GM18502 (cell line): Measurements from ENCODE around the gene AJAP1.
"Not testable (repeated sequence)": the region's sequence is repeated elsewhere in the genome, so short reads cannot be mapped to it uniquely, and the experiment has no call there.

Experiments used
- ATAC-seq: cut with Tn5 transposase; IDR thresholded peaks from one replicate; pipeline ENCODE4 v1.9.1; 2021; ENCODE audit warnings: mild to moderate bottlenecking; ENCODE audit not compliant: unreplicated experiment, poor library complexity

AJAP1 gene

DNA sequence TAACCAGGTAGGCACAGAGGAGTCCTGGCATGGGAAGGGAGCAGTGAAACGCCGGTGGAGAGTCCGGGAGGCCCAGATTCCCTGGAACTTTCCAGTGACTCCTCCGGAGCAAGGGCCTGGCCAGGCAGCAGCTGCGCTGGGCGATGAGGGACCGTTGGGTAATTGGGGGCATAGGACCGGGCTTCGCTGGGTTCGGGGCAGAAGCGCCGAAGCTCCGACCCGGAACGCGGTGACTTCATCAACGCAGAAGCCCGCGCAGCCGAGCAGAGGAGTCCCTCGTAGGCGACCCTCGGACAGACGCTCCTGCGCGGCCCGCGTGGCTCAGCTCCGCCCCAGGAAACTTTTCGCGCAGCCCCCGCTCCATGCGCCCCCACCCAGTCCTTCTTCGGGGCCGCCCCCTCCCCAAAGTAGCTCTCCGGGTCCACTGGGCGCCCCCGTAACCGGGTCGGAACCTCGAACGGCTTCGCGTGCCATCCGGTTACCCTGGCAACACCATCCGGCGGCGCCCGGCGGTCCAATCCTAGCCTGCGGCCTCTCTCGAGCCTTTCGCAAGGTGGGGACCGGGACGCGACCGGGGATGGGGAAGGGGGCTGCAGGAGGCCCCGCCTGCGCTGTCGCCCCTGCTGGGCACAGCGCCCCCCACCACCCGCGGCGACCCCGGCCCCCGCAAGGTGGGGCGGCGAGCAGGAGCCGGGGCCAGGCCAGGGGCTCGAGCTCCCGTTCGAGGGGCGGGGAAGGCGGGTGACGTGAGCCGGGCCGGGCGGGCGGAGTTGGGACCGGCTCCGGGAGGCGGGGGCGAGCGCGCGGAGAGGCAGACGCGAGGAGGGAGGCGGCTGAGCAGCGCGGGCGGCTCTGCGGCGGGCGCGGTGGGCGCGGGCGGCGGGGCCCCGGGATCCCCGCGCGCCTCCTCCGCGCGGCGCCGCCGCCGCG, at the start of gene AJAP1:
Gene AJAP1 (plus strand): TSS at position 814 of the 930 bp plus-strand sequence. CDS start 817 bp downstream, outside the sequence.
- ATAC-seq, result no peak

GRCh38 chr1:4605158-4605557, 49.3 kb upstream of the AJAP1 start:
- no peak for ATAC-seq

DNA sequence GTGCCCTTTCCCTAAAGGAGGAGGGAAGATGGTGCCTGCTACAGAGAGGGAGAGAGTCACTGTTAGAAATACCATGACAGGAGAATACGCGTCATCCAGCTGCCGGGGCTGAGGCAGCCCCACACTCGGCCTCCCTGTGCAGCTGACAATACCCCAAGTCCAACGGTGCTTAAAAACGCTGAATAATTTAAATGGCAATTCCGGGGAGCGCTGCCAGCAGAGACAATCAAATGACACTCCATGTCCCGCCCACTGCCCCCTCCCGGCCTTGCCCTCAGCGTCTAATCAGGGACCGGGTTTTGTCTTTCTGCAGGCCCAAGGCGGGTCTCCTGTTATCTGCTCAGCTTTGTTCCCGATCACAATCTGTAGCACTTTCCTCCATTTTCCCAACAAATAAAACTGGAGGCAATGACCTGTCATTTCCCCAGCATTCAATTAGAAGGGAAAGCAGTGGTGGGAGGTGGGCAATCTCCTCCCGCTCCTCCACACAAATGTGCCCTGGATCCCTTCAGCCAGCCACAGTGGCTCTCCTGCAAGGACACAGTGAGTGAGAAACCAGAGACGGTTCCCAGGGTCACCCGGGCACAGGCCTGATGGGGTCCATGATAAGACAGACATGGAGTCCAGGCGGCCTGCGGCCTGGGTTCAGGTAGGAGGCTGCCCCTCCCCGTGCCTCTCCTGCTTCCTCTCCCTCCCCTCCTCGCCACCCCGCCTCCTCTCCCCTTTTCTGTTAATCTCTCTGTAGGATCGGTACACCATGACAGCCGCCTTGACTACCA, 42.7 kb upstream of the AJAP1 start:
- ATAC-seq, result no peak

- no peak for ATAC-seq
These were observed 41.4 kb upstream of the AJAP1 start for GRCh38 chr1:4612991-4613390.

GRCh38 chr1:4613606-4614370, 40.6 kb upstream of the AJAP1 start:
- ATAC-seq, result no peak

DNA sequence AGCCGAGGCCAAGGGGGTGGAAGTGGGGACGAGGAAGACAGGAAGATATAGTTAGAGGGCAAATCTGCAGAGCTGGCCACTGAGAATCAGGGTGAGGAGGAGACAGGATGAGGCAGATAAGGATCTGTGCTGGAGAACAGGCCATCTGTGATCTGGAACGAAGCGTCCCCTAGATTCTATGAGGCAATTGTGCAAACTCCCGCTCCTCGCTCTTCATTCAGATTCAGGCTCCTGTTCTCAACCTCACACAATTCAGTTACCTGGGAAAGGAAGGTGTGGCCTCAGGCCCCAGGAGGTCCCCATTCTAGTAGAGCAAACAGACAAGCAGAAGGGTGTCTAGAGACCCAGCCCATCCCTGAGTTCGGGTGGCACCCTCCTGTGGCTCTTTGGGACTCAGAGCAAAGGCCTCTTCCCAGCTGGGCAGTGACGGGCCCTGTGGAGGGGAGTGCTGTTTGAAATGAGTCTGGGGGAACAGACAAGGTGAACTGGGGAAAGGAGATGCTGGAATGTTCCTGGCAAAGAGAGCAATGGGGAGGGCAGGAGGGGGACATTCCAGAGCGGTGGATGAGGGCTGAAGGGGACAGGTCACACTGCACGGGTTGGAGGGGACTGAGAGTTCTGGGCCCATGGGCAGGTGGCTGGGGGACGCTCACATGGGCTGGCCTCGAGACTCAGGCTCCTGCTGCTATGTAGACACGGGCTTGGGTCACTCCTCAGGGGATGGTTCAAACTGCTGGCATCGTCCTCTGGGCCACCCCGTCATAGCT, 39.9 kb upstream of the AJAP1 start:
- no peak for ATAC-seq

DNA sequence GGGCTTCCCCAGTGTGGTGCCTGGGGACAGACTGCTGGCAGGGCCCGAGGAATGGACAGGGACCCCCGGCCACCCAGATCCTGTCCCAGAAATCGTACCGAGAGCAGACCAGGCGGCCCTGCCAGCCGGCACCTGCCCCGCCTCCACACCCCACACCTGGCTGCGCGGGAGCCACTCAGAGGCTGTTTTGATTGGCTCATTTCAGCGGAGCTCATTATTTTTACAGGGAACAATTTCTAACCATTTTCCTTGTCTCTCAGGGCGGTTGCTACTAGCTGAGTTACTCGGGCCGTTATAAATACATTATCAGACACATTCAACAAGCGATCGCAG, 39.3 kb upstream of the AJAP1 start:
- no peak for ATAC-seq

GRCh38 chr1:4615501-4615900, 38.9 kb upstream of the AJAP1 start:
- ATAC-seq, result no peak

DNA sequence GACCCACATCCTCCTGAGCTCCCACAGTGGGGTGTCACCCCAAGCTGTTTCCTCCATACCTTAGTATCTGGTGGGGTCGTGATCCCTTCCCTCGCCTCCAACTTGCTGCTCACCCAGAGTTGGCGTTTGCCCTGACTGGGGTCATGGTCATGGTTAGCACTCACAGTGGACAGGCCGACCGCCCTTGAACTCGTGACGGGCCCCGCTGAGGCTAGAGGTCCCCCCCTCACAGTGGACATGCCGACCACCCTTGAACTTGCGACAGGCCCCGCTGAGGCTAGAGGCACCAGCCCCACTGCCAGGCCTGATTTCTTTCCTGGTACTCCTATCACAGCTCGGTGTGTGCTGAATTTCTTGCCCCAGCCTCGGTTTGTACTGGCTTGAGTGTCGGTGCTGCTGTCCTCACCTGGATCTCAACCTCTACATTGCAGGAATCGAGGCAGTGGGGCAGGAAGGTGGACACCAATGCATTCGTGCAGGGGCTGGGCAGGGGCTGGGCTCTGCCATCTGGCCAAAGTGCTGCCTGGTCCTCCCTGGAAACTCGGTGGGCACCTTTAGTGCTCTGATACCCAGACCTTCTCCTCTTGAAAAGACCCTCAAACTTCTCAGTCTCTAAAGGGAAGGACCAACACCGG, 37.5 kb upstream of the AJAP1 start:
- no peak for ATAC-seq

DNA sequence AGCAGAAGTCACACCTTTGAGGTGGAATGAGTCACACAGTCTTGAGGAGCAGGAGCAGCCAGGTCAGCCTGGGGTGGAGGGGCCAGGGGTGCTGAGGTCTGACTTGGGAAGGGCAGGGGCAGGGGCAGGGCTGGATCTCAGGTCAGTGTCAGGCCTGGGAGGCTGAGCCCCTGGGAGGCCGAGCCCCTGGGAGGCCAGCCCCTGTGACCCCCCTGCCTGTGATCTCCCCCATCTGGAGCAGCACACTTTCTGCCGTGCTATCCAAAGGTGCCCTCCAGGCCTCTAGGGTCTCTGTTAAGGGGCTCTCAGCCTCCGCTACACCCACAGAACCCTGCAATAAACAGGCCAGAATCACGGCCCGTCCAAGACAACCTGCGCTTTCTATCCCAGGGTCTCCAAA, 36.9 kb upstream of the AJAP1 start:
- ATAC-seq, result no peak

DNA sequence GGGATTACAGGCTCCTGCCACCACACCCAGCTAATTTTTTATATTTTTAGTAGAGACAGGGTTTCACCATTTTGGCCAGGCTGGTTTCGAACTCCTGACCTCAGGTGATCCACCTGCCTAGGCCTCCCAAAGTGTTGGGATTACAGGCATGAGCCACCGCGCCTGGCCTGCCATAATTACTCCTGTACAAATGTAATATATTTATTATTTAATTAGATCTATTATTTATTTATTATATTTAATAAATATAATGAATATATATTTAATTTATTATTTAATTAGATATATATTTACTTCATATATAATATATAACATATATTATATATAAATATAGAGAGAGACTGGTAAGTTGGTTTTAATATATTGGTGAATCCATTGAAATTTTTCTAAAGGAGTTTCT, 35.6 kb upstream of the AJAP1 start:
- ATAC-seq, result not testable (repeated sequence)

DNA sequence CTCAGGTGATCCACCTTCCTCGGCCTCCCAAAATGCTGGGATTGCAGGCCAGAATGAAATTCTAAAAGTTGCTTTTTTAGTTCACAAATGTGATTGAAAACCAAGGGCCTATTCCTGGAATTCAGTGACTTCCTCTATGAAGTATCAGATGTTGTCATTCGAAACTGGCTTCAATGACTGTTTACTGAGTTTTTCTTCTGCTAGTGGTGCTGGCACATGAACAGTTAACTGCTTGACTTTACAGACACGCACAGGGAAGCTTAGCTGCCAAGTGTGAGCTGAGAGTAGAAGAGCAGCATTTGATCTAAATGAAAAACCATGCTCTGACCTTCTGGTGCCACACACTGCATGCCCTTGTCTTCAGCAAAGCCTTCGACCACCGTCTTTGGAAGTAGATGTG, 32.8 kb upstream of the AJAP1 start:
- ATAC-seq, result no peak

DNA sequence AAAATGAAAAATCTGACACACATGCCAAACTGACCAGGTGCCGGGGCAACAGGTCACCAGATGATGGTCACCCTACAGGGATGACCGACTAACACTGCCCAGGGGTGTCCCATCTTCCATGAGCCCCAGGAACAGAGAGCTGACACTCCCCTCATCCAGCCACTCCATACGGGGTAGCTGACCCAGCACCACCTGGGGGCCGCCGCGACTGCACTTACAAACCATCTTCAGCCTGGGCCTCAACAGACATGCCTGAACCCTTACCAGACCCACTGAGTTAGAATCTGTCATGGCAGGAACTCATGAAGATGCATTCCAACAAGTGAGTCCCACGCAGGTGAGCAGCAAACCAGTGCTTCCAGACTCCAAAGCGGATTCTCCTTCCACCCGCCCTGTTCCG, 31.6 kb upstream of the AJAP1 start:
- ATAC-seq, result no peak

- ATAC-seq, result no peak
These were observed 30.2 kb upstream of the AJAP1 start for GRCh38 chr1:4624141-4624715.

GRCh38 chr1:4624801-4625200, 29.6 kb upstream of the AJAP1 start:
- ATAC-seq, result no peak

DNA sequence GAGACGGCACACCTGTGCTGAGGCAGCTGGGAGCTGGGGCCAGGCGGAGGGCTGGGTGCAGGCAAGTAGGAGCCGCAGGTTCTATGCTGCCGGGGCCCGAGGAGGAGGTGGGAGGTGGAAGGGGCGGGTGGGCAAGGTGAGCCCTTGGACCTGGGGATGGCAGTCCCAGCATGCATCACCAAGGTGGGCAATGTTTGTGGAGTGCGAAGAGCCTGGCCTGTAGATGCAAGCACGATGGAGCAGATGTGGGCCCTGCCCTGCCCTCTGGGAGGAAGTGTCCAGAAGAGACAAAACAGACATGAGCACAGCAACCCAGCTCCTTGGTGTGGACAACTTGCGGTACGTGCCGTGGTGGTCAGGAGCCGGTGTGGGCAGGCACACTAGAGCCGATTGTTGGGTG, 28.3 kb upstream of the AJAP1 start:
- ATAC-seq, result no peak

DNA sequence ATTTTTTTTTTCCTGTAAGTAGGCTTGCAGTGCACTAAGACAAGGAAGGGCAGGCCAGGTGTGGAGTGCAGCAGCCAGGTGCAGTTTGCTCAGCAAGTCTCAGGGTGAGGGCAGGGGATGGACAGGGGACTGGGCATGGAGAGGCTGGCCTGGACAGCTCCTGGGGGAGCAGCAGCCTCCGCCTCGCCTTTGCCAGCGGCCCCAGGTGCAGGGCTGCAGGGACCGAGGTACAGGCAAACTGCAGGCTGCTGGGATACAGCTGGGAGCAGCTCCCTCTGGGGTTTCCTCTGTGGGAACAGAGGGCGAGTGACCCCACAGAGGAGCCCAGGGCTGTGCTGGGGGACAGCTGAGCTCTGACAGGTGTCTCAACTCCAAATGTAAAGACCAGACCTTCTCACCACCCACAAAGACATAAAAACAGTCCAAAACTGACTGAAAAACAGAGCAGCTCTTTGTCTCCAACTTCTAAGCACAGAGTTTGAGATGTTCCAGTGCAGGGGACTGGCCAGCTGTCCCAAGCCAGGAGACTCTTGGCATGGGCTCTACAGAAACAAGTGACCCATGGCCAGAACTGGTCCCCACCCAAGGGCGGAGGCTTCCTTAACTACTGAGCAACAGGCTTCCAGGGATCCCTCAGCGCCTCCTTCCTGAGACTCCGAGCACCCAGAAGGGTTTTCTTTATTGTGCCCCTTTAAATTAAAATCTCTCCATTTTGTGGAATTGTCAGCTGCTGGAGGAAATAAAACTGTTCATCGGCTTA, 27.7 kb upstream of the AJAP1 start:
- ATAC-seq, result no peak

DNA sequence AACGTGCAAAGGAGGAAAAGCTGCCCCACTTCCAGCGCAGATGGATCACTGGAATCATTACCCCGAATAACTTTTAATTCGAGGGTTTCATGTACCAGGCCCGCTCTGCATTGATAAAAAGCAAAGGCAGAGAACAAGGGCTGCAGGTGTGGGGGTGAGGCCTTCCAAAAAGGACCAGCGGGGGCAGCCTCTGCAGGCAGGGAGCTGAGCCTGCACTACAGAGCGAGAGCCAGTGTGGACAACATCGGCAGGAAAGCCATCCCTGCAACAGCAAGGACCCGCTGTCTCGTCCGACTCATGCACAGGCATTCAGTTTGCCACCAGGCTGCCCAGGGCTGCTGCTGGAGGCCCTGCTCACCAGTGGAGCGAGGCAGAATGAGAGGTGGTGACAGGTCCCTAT, 27.1 kb upstream of the AJAP1 start:
- ATAC-seq, result no peak

DNA sequence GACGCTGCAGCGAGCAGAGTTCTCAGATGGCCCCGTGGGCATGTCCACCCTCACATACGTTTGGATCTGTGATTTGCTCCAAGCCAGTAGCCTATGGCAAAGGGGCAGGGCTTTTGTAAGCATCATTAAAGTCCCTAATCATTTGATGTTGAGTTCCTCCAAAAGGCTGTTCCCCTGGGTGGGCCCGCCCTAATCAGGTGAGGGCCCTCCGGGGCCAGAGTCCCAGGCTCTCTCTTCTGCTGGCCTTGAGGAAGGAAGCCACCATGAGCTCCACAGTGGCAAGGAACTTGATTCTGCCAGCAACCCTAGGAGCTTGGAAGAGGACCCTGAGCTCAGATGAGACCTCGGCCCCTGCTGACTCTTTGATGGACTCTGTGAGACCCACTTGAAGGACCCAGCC, 25.4 kb upstream of the AJAP1 start:
- ATAC-seq, result no peak
